ENCODE results near the gene MAN2B2. TPM values are rescaled to one million over a fixed set of nuclear protein-coding genes. Genes with fewer than 3 reads are reported as not detected.

The MAN2B2 gene
- total and polyA plus RNA-seq, 2 experiments from 2014 or later: 22.2 to 24.0 TPM

DNA sequence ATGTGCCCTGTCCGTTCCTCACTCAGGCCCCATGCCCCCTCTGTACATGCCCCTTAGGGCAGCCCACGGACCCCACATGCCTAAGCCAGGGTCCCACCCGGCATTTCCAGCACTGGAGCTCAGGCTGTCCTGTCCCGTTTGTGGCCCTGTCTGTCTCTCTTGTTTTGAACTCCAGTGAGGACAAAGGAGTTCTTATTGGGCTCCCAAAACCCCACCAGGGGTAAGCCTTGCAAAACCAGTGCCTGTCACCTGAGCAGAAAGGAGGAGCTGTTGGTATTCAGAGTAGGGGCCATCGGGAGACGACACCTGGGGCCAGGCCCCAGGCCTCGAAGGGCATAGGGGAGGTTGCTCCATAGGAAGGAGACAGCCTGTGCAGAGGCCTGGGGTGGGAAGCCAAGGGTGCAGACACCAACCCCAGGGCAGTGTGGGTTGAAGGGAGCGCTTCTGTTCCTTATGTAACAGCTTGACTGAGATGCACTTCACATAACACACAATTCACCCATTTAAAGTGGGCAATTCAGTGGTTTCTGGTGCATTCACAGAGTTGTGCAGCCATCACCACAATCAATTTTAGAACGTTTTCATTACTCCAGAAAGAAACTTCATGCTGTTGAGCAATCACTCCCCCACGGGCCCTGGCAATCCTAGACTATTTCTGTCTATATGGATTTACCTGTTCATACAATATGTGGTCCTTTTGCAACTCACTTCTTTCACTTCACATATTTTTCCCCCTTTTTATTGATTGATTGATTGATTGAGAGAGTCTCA, 31.7 kb downstream of the MAN2B2 start:
- no peaks in the 10 kb centered on the region for H3K27me3 ChIP-seq
- no peaks in the 10 kb centered on the region for H3K4me1 ChIP-seq (ENCODE audit: insufficient read depth)
- no peak for DNase-seq (ENCODE audit: low spot score)
- 83% methylated on average over 10 of the region's 10 CpGs for WGBS (ENCODE audit: low lambda C conversion rate, missing lambda C conversion rate)
- no peak for TF ChIP-seq EZH2phosphoT487 (IDR thresholded peaks at IDR 0.05; ENCODE audit: low read depth, severe bottlenecking, unreplicated experiment)
- TF ChIP-seq EZH2 (IDR thresholded peaks at IDR 0.05; ENCODE audit: borderline replicate concordance): no peak
- TF ChIP-seq CTCF (IDR thresholded peaks at IDR 0.05; ENCODE audit: poor library complexity): no peak
- no peaks in the 10 kb centered on the region for H4K20me1 ChIP-seq (ENCODE audit: insufficient read depth, poor library complexity, severe bottlenecking)
- H3K9me3 ChIP-seq (ENCODE audit: low read depth): no peaks in the 10 kb centered on the region
- H3K79me2 ChIP-seq: no peaks in the 10 kb centered on the region
- H3K36me3 ChIP-seq (replicated peaks; ENCODE audit: insufficient read depth, low read depth): no peaks in the 10 kb centered on the region
- H2AFZ ChIP-seq: no peak overlapping the region
- no peaks in the 10 kb centered on the region for H3K9me2 ChIP-seq (replicated peaks; ENCODE audit: insufficient read depth)
- no peak overlapping the region for H3K4me2 ChIP-seq
- no peak overlapping the region for H3K27ac ChIP-seq
- no peak overlapping the region for H3K4me3 ChIP-seq

- no peaks in the 10 kb centered on the region for H4K20me1 ChIP-seq (ENCODE audit: insufficient read depth, poor library complexity, severe bottlenecking)
- no peak overlapping the region for H3K4me2 ChIP-seq
- 95% methylated on average over 13 of the region's 13 CpGs for WGBS (ENCODE audit: low lambda C conversion rate, missing lambda C conversion rate)
- H3K79me2 ChIP-seq: no peaks in the 10 kb centered on the region
- H3K9me2 ChIP-seq (replicated peaks; ENCODE audit: insufficient read depth): no peaks in the 10 kb centered on the region
- H3K4me1 ChIP-seq (ENCODE audit: insufficient read depth): no peaks in the 10 kb centered on the region
- H3K4me3 ChIP-seq: no peak overlapping the region
- H3K27me3 ChIP-seq: no peaks in the 10 kb centered on the region
- H2AFZ ChIP-seq: no peak overlapping the region
- no peak overlapping the region for H3K27ac ChIP-seq
- H3K9me3 ChIP-seq (ENCODE audit: low read depth): no peaks in the 10 kb centered on the region
- no peak for TF ChIP-seq EZH2phosphoT487 (IDR thresholded peaks at IDR 0.05; ENCODE audit: low read depth, severe bottlenecking, unreplicated experiment)
- TF ChIP-seq CTCF (IDR thresholded peaks at IDR 0.05; ENCODE audit: poor library complexity): no peak
- TF ChIP-seq EZH2 (IDR thresholded peaks at IDR 0.05; ENCODE audit: borderline replicate concordance): no peak
- H3K36me3 ChIP-seq (replicated peaks; ENCODE audit: insufficient read depth, low read depth): no peaks in the 10 kb centered on the region
- DNase-seq (ENCODE audit: low spot score): no peak
These were observed 32.5 kb downstream of the MAN2B2 start for GRCh38 chr4:6607368-6608055.

GRCh38 chr4:6608758-6609414, 33.9 kb downstream of the MAN2B2 start:
- no peaks in the 10 kb centered on the region for H3K9me3 ChIP-seq (ENCODE audit: low read depth)
- no peak overlapping the region for H3K27ac ChIP-seq
- no peak overlapping the region for H3K4me2 ChIP-seq
- no peaks in the 10 kb centered on the region for H4K20me1 ChIP-seq (ENCODE audit: insufficient read depth, poor library complexity, severe bottlenecking)
- no peaks in the 10 kb centered on the region for H3K79me2 ChIP-seq
- TF ChIP-seq EZH2 (IDR thresholded peaks at IDR 0.05; ENCODE audit: borderline replicate concordance) (no peak), CTCF (IDR thresholded peaks at IDR 0.05; ENCODE audit: poor library complexity) (no peak), EZH2phosphoT487 (IDR thresholded peaks at IDR 0.05; ENCODE audit: low read depth, severe bottlenecking, unreplicated experiment) (no peak)
- no peaks in the 10 kb centered on the region for H3K9me2 ChIP-seq (replicated peaks; ENCODE audit: insufficient read depth)
- H3K4me1 ChIP-seq (ENCODE audit: insufficient read depth): no peaks in the 10 kb centered on the region
- no peak overlapping the region for H2AFZ ChIP-seq
- 89% methylated on average over 28 of the region's 28 CpGs for WGBS (ENCODE audit: low lambda C conversion rate, missing lambda C conversion rate)
- H3K36me3 ChIP-seq (replicated peaks; ENCODE audit: insufficient read depth, low read depth): no peaks in the 10 kb centered on the region
- H3K4me3 ChIP-seq: no peak overlapping the region
- DNase-seq (ENCODE audit: low spot score): no peak
- no peaks in the 10 kb centered on the region for H3K27me3 ChIP-seq

Measured in hepatocyte (in vitro differentiated cells).